Activated naive CD8-positive, alpha-beta T cell treated with anti-CD3 and anti-CD28 coated beads, Interleukin-2, amount 10 ng/mL, durations not matched to agents 7 days and 5 days (primary cell): ENCODE data around the gene LRRN4. TPM values are rescaled to one million over a fixed set of nuclear protein-coding genes. Genes with fewer than 3 reads are reported as not detected.
"Not testable (repeated sequence)": the region's sequence is repeated elsewhere in the genome, so short reads cannot be mapped to it uniquely, and the experiment has no call there.

Experiments
- ATAC-seq: fragments of 150-1000 bp; cut with Tn5 transposase; one replicate; pipeline ENCODE4 v1.10.0; 2021; ENCODE audit warnings: low read depth, moderate library complexity
- POLR2A ChIA-PET: fragments of 350-600 bp; sonication (Branson Sonifier 250); formaldehyde crosslinking; loops from one replicate; lab custom pipeline; 2021; ENCODE audit warnings: antibody characterized with exemption; lab: Charles Lee
- DNase-seq: peaks from one replicate; pipeline ENCODE4 v3.0.0; 2021
- H3K27ac Mint-ChIP-seq: one replicate; pipeline ENCODE4 v1.8.0; 2022; ENCODE audit warnings: mild to moderate bottlenecking, mixed read lengths
- H3K27me3 Mint-ChIP-seq: one replicate; pipeline ENCODE4 v1.8.0; 2022; ENCODE audit warnings: mild to moderate bottlenecking, moderate library complexity, mixed read lengths
- H3K36me3 Mint-ChIP-seq: one replicate; pipeline ENCODE4 v1.8.0; 2021; ENCODE audit warnings: mild to moderate bottlenecking, mixed read lengths
- H3K4me1 Mint-ChIP-seq: one replicate; pipeline ENCODE4 v1.8.0; 2021; ENCODE audit warnings: mixed read lengths
- H3K4me3 Mint-ChIP-seq: one replicate; pipeline ENCODE4 v1.8.0; 2022; ENCODE audit warnings: mild to moderate bottlenecking, moderate library complexity, mixed read lengths
- H3K9me3 Mint-ChIP-seq: one replicate; pipeline ENCODE4 v1.8.0; 2021; ENCODE audit warnings: mixed read lengths
- total RNA-seq, 2 experiments: library from RNA; stranded (reverse); gene quantifications; one replicate each; pipeline ENCODE4 v1.2.3, GENCODE V29; 2021

Gene LRRN4
- total RNA-seq, 2 experiments from 2014 or later = not detected

GRCh38 chr20:6054689-6055051 lies 810 bp upstream of the LRRN4 start:
- H3K4me1 Mint-ChIP-seq, H3K27ac Mint-ChIP-seq, ATAC-seq, POLR2A ChIA-PET, H3K9me3 Mint-ChIP-seq, DNase-seq, H3K4me3 Mint-ChIP-seq, H3K36me3 Mint-ChIP-seq: not testable (repeated sequence)
- H3K27me3 Mint-ChIP-seq = peaks cover 42% of the 10 kb centered on the region

DNA sequence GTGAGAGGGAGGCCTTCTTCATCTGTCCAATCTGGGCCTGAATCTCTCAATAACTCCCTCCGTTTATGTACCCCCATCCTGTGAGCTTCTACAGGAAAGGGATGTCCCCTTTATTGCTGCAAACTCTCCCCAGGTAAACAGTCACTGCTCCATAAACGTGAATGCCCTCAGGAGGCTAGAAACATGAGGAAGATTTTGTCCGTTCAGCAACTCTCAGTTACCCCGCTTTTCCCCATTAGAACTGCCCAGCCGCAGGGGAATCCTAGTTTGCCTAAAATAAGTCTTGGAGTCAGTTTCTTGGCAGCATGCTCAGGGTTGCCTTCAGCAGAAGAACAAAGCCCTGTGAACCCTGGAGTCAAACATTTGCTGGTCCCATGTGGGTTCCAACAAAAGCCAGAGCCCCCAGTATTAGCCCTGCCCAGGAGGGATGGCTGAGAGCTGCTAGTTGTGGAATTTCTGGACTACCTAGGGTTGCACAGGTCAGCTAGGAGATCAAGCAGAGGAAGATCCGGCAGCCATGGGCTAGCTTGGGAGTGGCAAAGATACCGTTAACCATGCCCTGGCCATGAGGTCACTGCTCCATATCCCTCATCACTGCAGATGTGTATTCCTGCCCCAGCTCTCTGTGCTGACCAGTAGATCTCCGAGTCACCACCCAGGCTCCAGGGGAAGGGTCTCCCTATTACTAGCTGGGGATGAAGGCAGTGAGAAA lies 640 bp downstream of the LRRN4 start:
- Mint-ChIP-seq H3K27ac (no peak overlapping the region), H3K4me1 (peaks cover 4% of the 10 kb centered on the region), H3K9me3 (no peaks in the 10 kb centered on the region), H3K4me3 (peak overlapping the region; percentile 41), H3K36me3 (no peaks in the 10 kb centered on the region), H3K27me3 (peaks cover 33% of the 10 kb centered on the region)
- DNase-seq = no peak
- POLR2A ChIA-PET = no interaction called here
- no peak for ATAC-seq

- POLR2A ChIA-PET = no interaction called here
- ATAC-seq (no peak), DNase-seq (no peak)
- Mint-ChIP-seq H3K9me3 (no peaks in the 10 kb centered on the region), H3K4me1 (peaks cover 3% of the 10 kb centered on the region), H3K27me3 (peaks cover 31% of the 10 kb centered on the region), H3K27ac (no peak overlapping the region), H3K4me3 (no peak overlapping the region), H3K36me3 (no peaks in the 10 kb centered on the region)
Observed at GRCh38 chr20:6051505-6051904, 2.4 kb downstream of the LRRN4 start.

- ATAC-seq = no peak
- H3K4me1 Mint-ChIP-seq = peaks cover 5% of the 10 kb centered on the region
- peaks cover 2% of the 10 kb centered on the region for H3K36me3 Mint-ChIP-seq
- POLR2A ChIA-PET = no interaction called here
- H3K9me3 Mint-ChIP-seq = no peaks in the 10 kb centered on the region
- DNase-seq = no peak
- no peak overlapping the region for H3K27ac Mint-ChIP-seq
- H3K4me3 Mint-ChIP-seq = no peak overlapping the region
- peaks cover 28% of the 10 kb centered on the region for H3K27me3 Mint-ChIP-seq
Observed at GRCh38 chr20:6048391-6048790, 5.5 kb downstream of the LRRN4 start.

DNA sequence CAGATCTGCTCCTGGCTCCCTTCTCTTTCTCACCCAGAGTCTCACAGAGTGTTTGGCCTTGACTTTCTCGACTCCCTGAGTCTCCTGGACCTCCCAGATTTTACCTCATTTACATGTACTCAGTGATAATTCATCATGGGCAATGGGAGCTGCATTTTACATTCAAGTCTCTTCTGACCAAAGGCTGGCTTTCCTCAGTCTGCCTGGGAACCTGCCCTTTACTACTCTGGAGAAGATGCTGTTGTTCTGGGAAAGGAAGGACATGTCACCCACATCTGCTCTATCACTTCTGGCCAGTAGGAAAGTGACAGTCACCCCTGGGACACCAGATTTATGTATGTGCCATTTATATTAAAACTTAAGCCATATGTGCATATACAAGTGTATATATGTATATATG lies 7.4 kb downstream of the LRRN4 start:
- Mint-ChIP-seq H3K4me1 (peaks cover 3% of the 10 kb centered on the region), H3K36me3 (peaks cover 5% of the 10 kb centered on the region), H3K4me3 (no peak overlapping the region), H3K27me3 (peaks cover 13% of the 10 kb centered on the region), H3K9me3 (no peaks in the 10 kb centered on the region), H3K27ac (no peak overlapping the region)
- DNase-seq (no peak), ATAC-seq (no peak)
- POLR2A ChIA-PET = no interaction called here

GRCh38 chr20:6045566-6045965 lies 8.3 kb downstream of the LRRN4 start:
- peaks cover 3% of the 10 kb centered on the region for H3K4me1 Mint-ChIP-seq

GRCh38 chr20:6044115-6044514 lies 9.7 kb downstream of the LRRN4 start:
- H3K4me3 Mint-ChIP-seq = no peak overlapping the region
- ATAC-seq (no peak), DNase-seq (no peak)
- no peaks in the 10 kb centered on the region for H3K27me3 Mint-ChIP-seq
- H3K27ac Mint-ChIP-seq = no peak overlapping the region
- H3K9me3 Mint-ChIP-seq = no peaks in the 10 kb centered on the region
- H3K4me1 Mint-ChIP-seq = peaks cover 3% of the 10 kb centered on the region
- POLR2A ChIA-PET = no interaction called here
- peaks cover 11% of the 10 kb centered on the region for H3K36me3 Mint-ChIP-seq

More at GRCh38 chr20:6045566-6045965, 8.3 kb downstream of the LRRN4 start:
- Mint-ChIP-seq H3K27ac (no peak overlapping the region), H3K9me3 (no peaks in the 10 kb centered on the region), H3K27me3 (peaks cover 4% of the 10 kb centered on the region), H3K4me3 (no peak overlapping the region), H3K36me3 (peaks cover 6% of the 10 kb centered on the region)
- no peak for ATAC-seq
- POLR2A ChIA-PET = no interaction called here
- DNase-seq = no peak

- H3K36me3 Mint-ChIP-seq = peaks cover 15% of the 10 kb centered on the region
- POLR2A ChIA-PET = no interaction called here
Observed at GRCh38 chr20:6041808-6042265, 12.0 kb downstream of the LRRN4 start.

GRCh38 chr20:6040958-6041807 lies 12.7 kb downstream of the LRRN4 start:
- Mint-ChIP-seq H3K36me3 (peaks cover 15% of the 10 kb centered on the region), H3K27ac (no peak overlapping the region), H3K4me1 (peaks cover 3% of the 10 kb centered on the region), H3K9me3 (no peaks in the 10 kb centered on the region), H3K27me3 (no peaks in the 10 kb centered on the region), H3K4me3 (no peak overlapping the region)
- POLR2A ChIA-PET = no interaction called here
- no peak for ATAC-seq
- no peak for DNase-seq

More at GRCh38 chr20:6041808-6042265, 12.0 kb downstream of the LRRN4 start:
- Mint-ChIP-seq H3K4me3 (no peak overlapping the region), H3K27me3 (no peaks in the 10 kb centered on the region), H3K27ac (no peak overlapping the region), H3K4me1 (peaks cover 3% of the 10 kb centered on the region), H3K9me3 (no peaks in the 10 kb centered on the region)
- DNase-seq (no peak), ATAC-seq (no peak)

- H3K27ac Mint-ChIP-seq = no peak overlapping the region
- no peaks in the 10 kb centered on the region for H3K27me3 Mint-ChIP-seq
- peaks cover 15% of the 10 kb centered on the region for H3K36me3 Mint-ChIP-seq
- H3K4me1 Mint-ChIP-seq = peaks cover 3% of the 10 kb centered on the region
- H3K4me3 Mint-ChIP-seq = no peak overlapping the region
- no peak for DNase-seq
- POLR2A ChIA-PET = no interaction called here
- no peaks in the 10 kb centered on the region for H3K9me3 Mint-ChIP-seq
- ATAC-seq = no peak
Observed at GRCh38 chr20:6040540-6040939, 13.3 kb downstream of the LRRN4 start.

- peaks cover under 1% of the 10 kb centered on the region for H3K4me1 Mint-ChIP-seq
- H3K9me3 Mint-ChIP-seq = no peaks in the 10 kb centered on the region
- ATAC-seq (no peak), DNase-seq (no peak)
- POLR2A ChIA-PET = no interaction called here
- no peak overlapping the region for H3K27ac Mint-ChIP-seq
- H3K4me3 Mint-ChIP-seq = no peak overlapping the region
- peaks cover 17% of the 10 kb centered on the region for H3K36me3 Mint-ChIP-seq
- no peaks in the 10 kb centered on the region for H3K27me3 Mint-ChIP-seq
Observed at GRCh38 chr20:6039766-6040165, 14.1 kb downstream of the LRRN4 start.

GRCh38 chr20:6038256-6038655 lies 15.6 kb downstream of the LRRN4 start:
- POLR2A ChIA-PET = no interaction called here
- Mint-ChIP-seq H3K9me3 (no peaks in the 10 kb centered on the region), H3K27ac (no peak overlapping the region), H3K4me3 (no peak overlapping the region), H3K27me3 (no peaks in the 10 kb centered on the region), H3K4me1 (peaks cover 5% of the 10 kb centered on the region), H3K36me3 (peaks cover 19% of the 10 kb centered on the region)
- DNase-seq = no peak
- no peak for ATAC-seq

- no peak overlapping the region for H3K4me3 Mint-ChIP-seq
- no peak for DNase-seq
- no peaks in the 10 kb centered on the region for H3K27me3 Mint-ChIP-seq
- ATAC-seq = no peak
- no peak overlapping the region for H3K27ac Mint-ChIP-seq
- POLR2A ChIA-PET = no interaction called here
- peaks cover 18% of the 10 kb centered on the region for H3K36me3 Mint-ChIP-seq
- H3K4me1 Mint-ChIP-seq = peaks cover 5% of the 10 kb centered on the region
- no peaks in the 10 kb centered on the region for H3K9me3 Mint-ChIP-seq
Observed at GRCh38 chr20:6037082-6037481, 16.8 kb downstream of the LRRN4 start.

GRCh38 chr20:6036213-6036612 lies 17.6 kb downstream of the LRRN4 start:
- POLR2A ChIA-PET = no interaction called here
- Mint-ChIP-seq H3K4me3 (no peak overlapping the region), H3K9me3 (no peaks in the 10 kb centered on the region), H3K27ac (no peak overlapping the region), H3K4me1 (peaks cover 5% of the 10 kb centered on the region), H3K27me3 (no peaks in the 10 kb centered on the region), H3K36me3 (peaks cover 18% of the 10 kb centered on the region)
- ATAC-seq (no peak), DNase-seq (no peak)
